GM23338 (cell line): ENCODE data around the gene ZGPAT. TPM values are rescaled to one million over a fixed set of nuclear protein-coding genes. Genes with fewer than 3 reads are reported as not detected.

Experiments used
- ATAC-seq: fragments of 200-7000 bp; cut with Tn5 transposase; 3 replicates; pipeline ENCODE4 v1.9.1; 2020
- DNase-seq: peaks from one replicate; pipeline ENCODE4 v3.0.0-alpha.2; 2015; ENCODE audit warnings: low spot score
- H2AFZ ChIP-seq: fragments of 200-600 bp; sonication (generic); 2 replicates; pipeline ENCODE4 v1.8.0; 2016; ENCODE audit warnings: antibody characterized with exemption, mild to moderate bottlenecking, moderate library complexity
- H3F3A ChIP-seq: fragments of 200-600 bp; sonication (generic); replicated peaks from 2 replicates; pipeline ENCODE4 v1.8.0; 2017; ENCODE audit warnings: antibody characterized with exemption, mixed run types, low read depth
- H3K27ac ChIP-seq: fragments of 200-600 bp; sonication (generic); 2 replicates; pipeline ENCODE4 v1.6.1; 2016; ENCODE audit warnings: low read depth
- H3K27me3 ChIP-seq: fragments of 200-600 bp; sonication (generic); 2 replicates; pipeline ENCODE4 v1.8.0; 2016; ENCODE audit warnings: mild to moderate bottlenecking, mixed run types, moderate library complexity; ENCODE audit not compliant: insufficient read depth
- H3K36me3 ChIP-seq: fragments of 200-600 bp; sonication (generic); 2 replicates; pipeline ENCODE4 v1.8.0; 2016; ENCODE audit warnings: mild to moderate bottlenecking; ENCODE audit not compliant: insufficient read depth
- H3K4me1 ChIP-seq: fragments of 200-600 bp; sonication (generic); 2 replicates; pipeline ENCODE4 v1.8.0; 2016; ENCODE audit warnings: mild to moderate bottlenecking, moderate library complexity; ENCODE audit not compliant: insufficient read depth
- H3K4me2 ChIP-seq: fragments of 200-600 bp; sonication (generic); 2 replicates; pipeline ENCODE4 v1.7.1; 2017; ENCODE audit warnings: mixed run types
- H3K4me3 ChIP-seq: fragments of 200-600 bp; sonication (generic); 2 replicates; pipeline ENCODE4 v1.6.1; 2016; ENCODE audit warnings: mixed run types
- H3K79me2 ChIP-seq: fragments of 200-600 bp; sonication (generic); replicated peaks from 2 replicates; pipeline ENCODE4 v1.8.0; 2017; ENCODE audit warnings: mild to moderate bottlenecking; ENCODE audit not compliant: insufficient read depth
- H3K9me2 ChIP-seq: fragments of 200-600 bp; sonication (generic); 2 replicates; pipeline ENCODE4 v1.8.0; 2017; ENCODE audit not compliant: insufficient read depth
- H4K20me1 ChIP-seq: fragments of 200-600 bp; sonication (generic); replicated peaks from 2 replicates; pipeline ENCODE4 v1.8.0; 2017; ENCODE audit warnings: mild to moderate bottlenecking; ENCODE audit not compliant: insufficient read depth
- H3K27ac Mint-ChIP-seq: 2 replicates; pipeline ENCODE4 v1.8.0; 2020; ENCODE audit warnings: inconsistent platforms, mild to moderate bottlenecking, moderate library complexity, mixed read lengths
- H3K27me3 Mint-ChIP-seq: 3 replicates; pipeline ENCODE4 v1.8.0; 2022; ENCODE audit warnings: low read depth, mild to moderate bottlenecking, moderate library complexity, mixed read lengths, inconsistent platforms; ENCODE audit not compliant: insufficient read depth, poor library complexity
- H3K36me3 Mint-ChIP-seq: 3 replicates; pipeline ENCODE4 v1.8.0; 2021; ENCODE audit warnings: low read depth, mild to moderate bottlenecking, inconsistent platforms, moderate library complexity, mixed read lengths
- H3K4me1 Mint-ChIP-seq: 3 replicates; pipeline ENCODE4 v1.8.0; 2020; ENCODE audit warnings: mild to moderate bottlenecking, inconsistent platforms, mixed read lengths
- H3K4me3 Mint-ChIP-seq: 3 replicates; pipeline ENCODE4 v1.8.0; 2021; ENCODE audit warnings: moderate library complexity, mild to moderate bottlenecking, inconsistent platforms, mixed read lengths
- H3K9me3 Mint-ChIP-seq: 3 replicates; pipeline ENCODE4 v1.8.0; 2020; ENCODE audit warnings: moderate library complexity, mild to moderate bottlenecking, inconsistent platforms, mixed read lengths
- CREB1 ChIP-seq: fragments of 250-450 bp; sonication (Bioruptor Pico); IDR thresholded peaks from 2 replicates; pipeline ENCODE4 v1.5.0; 2020; ENCODE audit warnings: low read depth, mild to moderate bottlenecking, moderate library complexity
- EZH2phosphoT487 ChIP-seq: fragments of 200-600 bp; sonication (generic); IDR thresholded peaks from one replicate; pipeline ENCODE4 v1.8.1; 2018; ENCODE audit warnings: antibody characterized with exemption; ENCODE audit not compliant: unreplicated experiment
- NANOG ChIP-seq: IDR thresholded peaks from 2 replicates; pipeline ENCODE4 v1.6.1; 2016; ENCODE audit warnings: antibody characterized with exemption, borderline replicate concordance
- POLR2AphosphoS5 ChIP-seq: IDR thresholded peaks from 2 replicates; pipeline ENCODE4 v1.6.1; 2016; ENCODE audit warnings: antibody characterized with exemption, low read depth
- polyA plus RNA-seq: library from polyadenylated mRNA; unstranded; fragments of >200 nt; fragmentation: Nextera tagmentation; extraction: Ambion mirVana; gene quantifications from 2 replicates; pipeline ENCODE4 v1.2.1, GENCODE V29; 2016
- total RNA-seq: library from RNA; depleted of rRNA; stranded (reverse); fragments of >200 nt; shearing (Covaris generic); gene quantifications from 2 replicates; pipeline ENCODE4 v1.2.3, GENCODE V29; 2014
- TF ChIP-seq, protein P1 (sequence below): fragments of 250-450 bp; sonication (Bioruptor Pico); IDR thresholded peaks from 2 replicates; pipeline ENCODE4 v1.5.0; 2020; ENCODE audit warnings: mild to moderate bottlenecking, moderate library complexity
- TF ChIP-seq, protein P2 (sequence below), 2 experiments: fragments of 200-600 bp in 1 of 2; sonication (generic) in 1 of 2; conservative IDR thresholded peaks; 2 replicates each; pipeline versions ENCODE4 v1.5.1 to v1.6.1; 2016 to 2017; ENCODE audit warnings: antibody characterized with exemption in 2 of 2, low read depth in 2 of 2, mild to moderate bottlenecking in 2 of 2, moderate library complexity in 1 of 2
- TF ChIP-seq, protein P3 (sequence below): IDR thresholded peaks from 2 replicates; pipeline ENCODE4 v1.6.1; 2016; ENCODE audit warnings: antibody characterized with exemption

The ZGPAT gene
- total and polyA plus RNA-seq, 2 experiments from 2014 or later: 25.0 to 39.2 TPM

DNA sequence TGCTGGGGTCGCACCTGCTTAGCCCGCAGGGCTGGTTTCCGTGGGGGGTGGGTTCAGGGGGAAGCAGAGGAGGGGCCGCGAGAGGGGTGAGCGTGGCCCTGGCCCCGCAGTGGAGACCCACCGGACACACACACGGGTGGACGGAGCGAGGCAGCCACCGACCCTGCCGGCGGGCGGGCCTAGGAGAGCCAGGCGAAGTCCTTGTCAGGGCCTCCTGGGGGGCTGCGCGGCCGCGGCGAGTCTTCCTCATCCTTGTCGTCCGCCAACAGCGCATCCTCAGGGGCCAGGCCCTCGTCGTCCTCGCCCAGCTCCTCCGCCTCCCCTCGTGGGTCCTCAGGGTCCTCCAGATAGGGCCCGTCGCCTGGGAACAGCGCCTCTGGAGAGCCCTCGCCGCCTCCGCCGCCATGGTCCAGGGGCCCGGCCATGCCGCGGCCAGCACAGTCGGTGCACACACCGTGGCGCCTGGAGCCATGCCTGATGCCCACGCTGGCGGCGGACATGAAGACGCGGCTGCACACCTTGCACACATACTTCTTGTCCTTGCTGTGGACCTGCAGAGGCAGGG is 39.0 kb downstream of the ZGPAT start:
- no peak for TF ChIP-seq POLR2AphosphoS5
- TF ChIP-seq, protein P1, sequence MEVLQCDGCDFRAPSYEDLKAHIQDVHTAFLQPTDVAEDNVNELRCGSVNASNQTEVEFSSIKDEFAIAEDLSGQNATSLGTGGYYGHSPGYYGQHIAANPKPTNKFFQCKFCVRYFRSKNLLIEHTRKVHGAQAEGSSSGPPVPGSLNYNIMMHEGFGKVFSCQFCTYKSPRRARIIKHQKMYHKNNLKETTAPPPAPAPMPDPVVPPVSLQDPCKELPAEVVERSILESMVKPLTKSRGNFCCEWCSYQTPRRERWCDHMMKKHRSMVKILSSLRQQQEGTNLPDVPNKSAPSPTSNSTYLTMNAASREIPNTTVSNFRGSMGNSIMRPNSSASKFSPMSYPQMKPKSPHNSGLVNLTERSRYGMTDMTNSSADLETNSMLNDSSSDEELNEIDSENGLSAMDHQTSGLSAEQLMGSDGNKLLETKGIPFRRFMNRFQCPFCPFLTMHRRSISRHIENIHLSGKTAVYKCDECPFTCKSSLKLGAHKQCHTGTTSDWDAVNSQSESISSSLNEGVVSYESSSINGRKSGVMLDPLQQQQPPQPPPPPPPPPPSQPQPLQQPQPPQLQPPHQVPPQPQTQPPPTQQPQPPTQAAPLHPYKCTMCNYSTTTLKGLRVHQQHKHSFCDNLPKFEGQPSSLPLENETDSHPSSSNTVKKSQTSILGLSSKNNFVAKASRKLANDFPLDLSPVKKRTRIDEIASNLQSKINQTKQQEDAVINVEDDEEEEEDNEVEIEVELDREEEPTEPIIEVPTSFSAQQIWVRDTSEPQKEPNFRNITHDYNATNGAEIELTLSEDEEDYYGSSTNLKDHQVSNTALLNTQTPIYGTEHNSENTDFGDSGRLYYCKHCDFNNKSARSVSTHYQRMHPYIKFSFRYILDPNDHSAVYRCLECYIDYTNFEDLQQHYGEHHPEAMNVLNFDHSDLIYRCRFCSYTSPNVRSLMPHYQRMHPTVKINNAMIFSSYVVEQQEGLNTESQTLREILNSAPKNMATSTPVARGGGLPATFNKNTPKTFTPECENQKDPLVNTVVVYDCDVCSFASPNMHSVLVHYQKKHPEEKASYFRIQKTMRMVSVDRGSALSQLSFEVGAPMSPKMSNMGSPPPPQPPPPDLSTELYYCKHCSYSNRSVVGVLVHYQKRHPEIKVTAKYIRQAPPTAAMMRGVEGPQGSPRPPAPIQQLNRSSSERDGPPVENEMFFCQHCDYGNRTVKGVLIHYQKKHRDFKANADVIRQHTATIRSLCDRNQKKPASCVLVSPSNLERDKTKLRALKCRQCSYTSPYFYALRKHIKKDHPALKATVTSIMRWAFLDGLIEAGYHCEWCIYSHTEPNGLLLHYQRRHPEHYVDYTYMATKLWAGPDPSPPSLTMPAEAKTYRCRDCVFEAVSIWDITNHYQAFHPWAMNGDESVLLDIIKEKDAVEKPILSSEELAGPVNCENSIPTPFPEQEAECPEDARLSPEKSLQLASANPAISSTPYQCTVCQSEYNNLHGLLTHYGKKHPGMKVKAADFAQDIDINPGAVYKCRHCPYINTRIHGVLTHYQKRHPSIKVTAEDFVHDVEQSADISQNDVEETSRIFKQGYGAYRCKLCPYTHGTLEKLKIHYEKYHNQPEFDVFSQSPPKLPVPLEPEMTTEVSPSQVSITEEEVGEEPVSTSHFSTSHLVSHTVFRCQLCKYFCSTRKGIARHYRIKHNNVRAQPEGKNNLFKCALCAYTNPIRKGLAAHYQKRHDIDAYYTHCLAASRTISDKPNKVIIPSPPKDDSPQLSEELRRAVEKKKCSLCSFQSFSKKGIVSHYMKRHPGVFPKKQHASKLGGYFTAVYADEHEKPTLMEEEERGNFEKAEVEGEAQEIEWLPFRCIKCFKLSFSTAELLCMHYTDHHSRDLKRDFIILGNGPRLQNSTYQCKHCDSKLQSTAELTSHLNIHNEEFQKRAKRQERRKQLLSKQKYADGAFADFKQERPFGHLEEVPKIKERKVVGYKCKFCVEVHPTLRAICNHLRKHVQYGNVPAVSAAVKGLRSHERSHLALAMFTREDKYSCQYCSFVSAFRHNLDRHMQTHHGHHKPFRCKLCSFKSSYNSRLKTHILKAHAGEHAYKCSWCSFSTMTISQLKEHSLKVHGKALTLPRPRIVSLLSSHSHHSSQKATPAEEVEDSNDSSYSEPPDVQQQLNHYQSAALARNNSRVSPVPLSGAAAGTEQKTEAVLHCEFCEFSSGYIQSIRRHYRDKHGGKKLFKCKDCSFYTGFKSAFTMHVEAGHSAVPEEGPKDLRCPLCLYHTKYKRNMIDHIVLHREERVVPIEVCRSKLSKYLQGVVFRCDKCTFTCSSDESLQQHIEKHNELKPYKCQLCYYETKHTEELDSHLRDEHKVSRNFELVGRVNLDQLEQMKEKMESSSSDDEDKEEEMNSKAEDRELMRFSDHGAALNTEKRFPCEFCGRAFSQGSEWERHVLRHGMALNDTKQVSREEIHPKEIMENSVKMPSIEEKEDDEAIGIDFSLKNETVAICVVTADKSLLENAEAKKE (CRISPR knock-in tag): no peak
- TF ChIP-seq EZH2phosphoT487: no peak
- TF ChIP-seq, protein P2, sequence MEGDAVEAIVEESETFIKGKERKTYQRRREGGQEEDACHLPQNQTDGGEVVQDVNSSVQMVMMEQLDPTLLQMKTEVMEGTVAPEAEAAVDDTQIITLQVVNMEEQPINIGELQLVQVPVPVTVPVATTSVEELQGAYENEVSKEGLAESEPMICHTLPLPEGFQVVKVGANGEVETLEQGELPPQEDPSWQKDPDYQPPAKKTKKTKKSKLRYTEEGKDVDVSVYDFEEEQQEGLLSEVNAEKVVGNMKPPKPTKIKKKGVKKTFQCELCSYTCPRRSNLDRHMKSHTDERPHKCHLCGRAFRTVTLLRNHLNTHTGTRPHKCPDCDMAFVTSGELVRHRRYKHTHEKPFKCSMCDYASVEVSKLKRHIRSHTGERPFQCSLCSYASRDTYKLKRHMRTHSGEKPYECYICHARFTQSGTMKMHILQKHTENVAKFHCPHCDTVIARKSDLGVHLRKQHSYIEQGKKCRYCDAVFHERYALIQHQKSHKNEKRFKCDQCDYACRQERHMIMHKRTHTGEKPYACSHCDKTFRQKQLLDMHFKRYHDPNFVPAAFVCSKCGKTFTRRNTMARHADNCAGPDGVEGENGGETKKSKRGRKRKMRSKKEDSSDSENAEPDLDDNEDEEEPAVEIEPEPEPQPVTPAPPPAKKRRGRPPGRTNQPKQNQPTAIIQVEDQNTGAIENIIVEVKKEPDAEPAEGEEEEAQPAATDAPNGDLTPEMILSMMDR (conservative IDR thresholded peaks at IDR 0.05; ENCODE audit: low read depth in 2 of 2): no peak
- TF ChIP-seq NANOG: no peak
- TF ChIP-seq CREB1 (CRISPR knock-in tag): no peak
- TF ChIP-seq, protein P3, sequence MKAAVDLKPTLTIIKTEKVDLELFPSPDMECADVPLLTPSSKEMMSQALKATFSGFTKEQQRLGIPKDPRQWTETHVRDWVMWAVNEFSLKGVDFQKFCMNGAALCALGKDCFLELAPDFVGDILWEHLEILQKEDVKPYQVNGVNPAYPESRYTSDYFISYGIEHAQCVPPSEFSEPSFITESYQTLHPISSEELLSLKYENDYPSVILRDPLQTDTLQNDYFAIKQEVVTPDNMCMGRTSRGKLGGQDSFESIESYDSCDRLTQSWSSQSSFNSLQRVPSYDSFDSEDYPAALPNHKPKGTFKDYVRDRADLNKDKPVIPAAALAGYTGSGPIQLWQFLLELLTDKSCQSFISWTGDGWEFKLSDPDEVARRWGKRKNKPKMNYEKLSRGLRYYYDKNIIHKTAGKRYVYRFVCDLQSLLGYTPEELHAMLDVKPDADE: no peak
- Mint-ChIP-seq H3K9me3 (no peaks in the 10 kb centered on the region; the same call in 2 of the 3 replicates), H3K4me3 (no peak overlapping the region), H3K27ac (no peak overlapping the region), H3K27me3 (peaks cover 4% of the 10 kb centered on the region), H3K36me3 (peaks cover 8% of the 10 kb centered on the region), H3K4me1 (peaks cover 4% of the 10 kb centered on the region; the same call in 2 of the 3 replicates)
- Histone ChIP-seq H3F3A (peaks cover 22% of the 10 kb centered on the region), H3K4me3 (no peak overlapping the region), H3K36me3 (no peaks in the 10 kb centered on the region), H2AFZ (no peak overlapping the region), H4K20me1 (no peaks in the 10 kb centered on the region), H3K79me2 (no peaks in the 10 kb centered on the region), H3K4me1 (no peaks in the 10 kb centered on the region; the same call in 1 of the 2 replicates), H3K9me2 (no peaks in the 10 kb centered on the region), H3K27me3 (no peaks in the 10 kb centered on the region), H3K4me2 (no peak overlapping the region), H3K27ac (no peak overlapping the region)
- no peak for ATAC-seq
- DNase-seq: no peak
